Spleen (tissue), 11 donors: ENCODE measurements around the gene CLEC10A. TPM values are rescaled to one million over a fixed set of nuclear protein-coding genes. Genes with fewer than 3 reads are reported as not detected.
"Not testable (repeated sequence)": the region's sequence is repeated elsewhere in the genome, so short reads cannot be mapped to it uniquely, and the experiment has no call there.

Source experiments
- DNase-seq: peaks from one replicate; pipeline ENCODE4 v3.0.0-alpha.2; 2020
- H3K27ac ChIP-seq, 8 donors: fragments of 200-600 bp; sonication (generic) in 7 of 8; 1 replicate in 4 of 8; 2 replicates in 4 of 8; pipeline versions ENCODE4 v1.5.0 to v1.8.0; 2016 to 2021; ENCODE audit warnings: inconsistent platforms in 4 of 8, mild to moderate bottlenecking in 4 of 8, moderate library complexity in 1 of 8
- H3K27me3 ChIP-seq, 7 donors: fragments of 200-600 bp; sonication (generic) in 6 of 7; replicated peaks in 1 of 7; 1 replicate in 4 of 7; 2 replicates in 3 of 7; pipeline versions ENCODE4 v1.5.0 to v1.8.0; 2016 to 2021; ENCODE audit warnings: inconsistent platforms in 3 of 7, mild to moderate bottlenecking in 1 of 7
- H3K36me3 ChIP-seq, 6 donors: fragments of 200-600 bp; sonication (generic) in 5 of 6; 1 replicate in 4 of 6; 2 replicates in 2 of 6; pipeline versions ENCODE4 v1.5.0 to v1.8.0; 2016 to 2021; ENCODE audit warnings: inconsistent platforms in 2 of 6
- H3K4me1 ChIP-seq, 6 donors: fragments of 200-600 bp; sonication (generic) in 5 of 6; 1 replicate in 3 of 6; 2 replicates in 3 of 6; pipeline versions ENCODE4 v1.5.0 to v1.8.0; 2016 to 2021; ENCODE audit warnings: inconsistent platforms in 3 of 6
- H3K4me3 ChIP-seq, 8 donors: fragments of 200-600 bp; sonication (generic) in 7 of 8; 1 replicate in 4 of 8; 2 replicates in 4 of 8; pipeline versions ENCODE4 v1.5.0 to v1.8.0; 2016 to 2021; ENCODE audit warnings: inconsistent platforms in 4 of 8, mild to moderate bottlenecking in 4 of 8, moderate library complexity in 2 of 8
- H3K9me3 ChIP-seq, 8 donors: fragments of 200-600 bp; sonication (generic) in 7 of 8; 1 replicate in 4 of 8; 2 replicates in 4 of 8; pipeline versions ENCODE4 v1.5.0 to v1.8.0; 2016 to 2021; ENCODE audit warnings: inconsistent platforms in 4 of 8
- POLR2A ChIP-seq, 3 donors: fragments of 450-650 bp; IDR thresholded peaks; one replicate each; pipeline ENCODE4 v1.5.1; 2017; ENCODE audit warnings: antibody characterized with exemption in 3 of 3, mild to moderate bottlenecking in 1 of 3
- POLR2AphosphoS5 ChIP-seq, 3 donors: sonication (generic); formaldehyde crosslinking; IDR thresholded peaks; one replicate each; pipeline ENCODE4 v1.5.1; 2017; ENCODE audit warnings: antibody characterized with exemption in 3 of 3
- WGBS, 5 donors: extraction: QIAGEN DNeasy Blood & Tissue Kit in 3 of 5; methylation state at CpG; one replicate each; pipeline versions ENCODE4 v1.1.5 to v1.1.7; 2013 to 2018; 5-methylcytosine and 5-hydroxymethylcytosine counted together
- intact Hi-C: fragments of 100-400 bp; cut with DNase I; formaldehyde crosslinking; loops from one replicate; pipeline ENCODE4 v1.15.0; 2023; ENCODE audit warnings: low total_unique reads
- polyA plus RNA-seq, 3 donors: library from polyadenylated mRNA; stranded (reverse); fragments of 200-250 nt; gene quantifications; one replicate each; pipeline ENCODE4 v1.2.1, GENCODE V29; 2013
- total RNA-seq, 7 donors: library from RNA; depleted of rRNA in 3 of 7; stranded (reverse); fragments of >200 nt in 3 of 7; fragmentation: NEBNext Ultra II Directional in 4 of 7; extraction: Animal tissue kit (Norgen Biotek cat#: 25700) in 4 of 7; gene quantifications; one replicate each; pipeline versions ENCODE4 v1.1.0 to v1.2.1, GENCODE V29; 2016 to 2021
- TF ChIP-seq, protein P1 (sequence below), 11 experiments: fragments of 200-600 bp in 7 of 11; fragments of 450-650 bp in 4 of 11; sonication (generic) in 4 of 11; IDR thresholded peaks in 8 of 11; conservative IDR thresholded peaks in 3 of 11; 1 replicate in 7 of 11; 2 replicates in 4 of 11; pipeline versions ENCODE4 v1.4.0 to v1.8.0; 2016 to 2021; ENCODE audit warnings: antibody characterized with exemption in 11 of 11, inconsistent platforms in 4 of 11, mild to moderate bottlenecking in 1 of 11
- donor health status: healthy with polysubstance abuse.
- donor health status: DM: no; HTN: no; CAD: no; lungs with moderate emphysema.
- donor health status: DM: no; HTN: no; CAD: no.
- donor health status: Bipolar disorder and iron deficiency.
- donor health status: healthy.
- donor health status: DM: no; HTN: no; CAD: no.
- donor health status: DM: yes; HTN: yes; CAD: no.

The CLEC10A gene
- total and polyA plus RNA-seq, 10 donors, result 0.85 to 22.2 (median 6.7) TPM

DNA sequence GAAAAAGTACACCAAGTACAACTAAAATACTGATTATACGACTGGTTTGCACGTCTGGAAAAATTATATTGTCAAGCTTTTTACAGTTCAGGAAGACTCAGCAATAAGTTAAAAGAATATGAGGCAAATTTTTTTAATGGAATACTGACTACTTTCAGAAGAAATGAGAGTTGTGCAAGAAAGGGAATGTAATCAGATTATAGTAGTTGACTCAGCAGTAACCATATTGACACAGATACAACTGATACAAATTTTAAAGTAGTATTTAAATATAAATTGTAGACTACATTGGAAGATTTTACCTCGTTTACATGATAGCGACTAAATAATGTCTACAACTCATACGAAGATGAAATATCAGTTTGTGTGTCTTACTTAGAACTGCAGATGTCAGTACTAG, 17.9 kb upstream of the CLEC10A start:
- Histone ChIP-seq H3K36me3 (no peaks in the 10 kb centered on the region), H3K4me3 (no peak overlapping the region), H3K4me1 (peaks cover 8 to 45% (median 24%) of the 10 kb centered on the region in 6 donors), H3K9me3 (no peaks in the 10 kb centered on the region), H3K27me3 (peaks cover 0 to 21% (median 3%) of the 10 kb centered on the region in 7 donors), H3K27ac (no peak overlapping the region)
- DNase-seq, result no peak
- TF ChIP-seq, protein P1, sequence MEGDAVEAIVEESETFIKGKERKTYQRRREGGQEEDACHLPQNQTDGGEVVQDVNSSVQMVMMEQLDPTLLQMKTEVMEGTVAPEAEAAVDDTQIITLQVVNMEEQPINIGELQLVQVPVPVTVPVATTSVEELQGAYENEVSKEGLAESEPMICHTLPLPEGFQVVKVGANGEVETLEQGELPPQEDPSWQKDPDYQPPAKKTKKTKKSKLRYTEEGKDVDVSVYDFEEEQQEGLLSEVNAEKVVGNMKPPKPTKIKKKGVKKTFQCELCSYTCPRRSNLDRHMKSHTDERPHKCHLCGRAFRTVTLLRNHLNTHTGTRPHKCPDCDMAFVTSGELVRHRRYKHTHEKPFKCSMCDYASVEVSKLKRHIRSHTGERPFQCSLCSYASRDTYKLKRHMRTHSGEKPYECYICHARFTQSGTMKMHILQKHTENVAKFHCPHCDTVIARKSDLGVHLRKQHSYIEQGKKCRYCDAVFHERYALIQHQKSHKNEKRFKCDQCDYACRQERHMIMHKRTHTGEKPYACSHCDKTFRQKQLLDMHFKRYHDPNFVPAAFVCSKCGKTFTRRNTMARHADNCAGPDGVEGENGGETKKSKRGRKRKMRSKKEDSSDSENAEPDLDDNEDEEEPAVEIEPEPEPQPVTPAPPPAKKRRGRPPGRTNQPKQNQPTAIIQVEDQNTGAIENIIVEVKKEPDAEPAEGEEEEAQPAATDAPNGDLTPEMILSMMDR (IDR thresholded peaks at IDR 0.05 in 8 of 11, conservative IDR thresholded peaks at IDR 0.05 in 3 of 11), result no peak
- TF ChIP-seq POLR2A (IDR thresholded peaks at IDR 0.05) (no peak), POLR2AphosphoS5 (IDR thresholded peaks at IDR 0.05) (no peak)
- intact Hi-C loops, result no loop called here
- 61 to 88% (median 77%) methylated on average over 5 of the region's 5 CpGs for WGBS, 5 donors

DNA sequence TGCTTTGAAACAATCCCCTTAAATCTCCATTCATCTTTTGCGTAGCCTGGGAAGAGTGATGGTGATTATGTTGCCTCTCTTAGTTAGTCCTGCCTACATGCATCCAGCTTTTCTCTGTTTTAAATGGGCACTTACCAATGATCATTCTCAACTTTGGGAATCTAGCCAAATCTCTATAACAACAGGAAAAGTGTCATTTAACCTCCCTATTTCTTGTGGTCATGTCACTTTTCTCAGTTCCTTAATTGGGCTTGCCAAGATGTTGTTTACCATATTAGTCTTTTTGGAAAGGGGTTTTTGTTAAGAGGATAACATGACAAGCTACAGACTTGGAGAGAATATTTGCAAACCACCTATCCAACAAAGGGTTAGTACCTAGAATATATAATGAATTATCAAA, 15.6 kb upstream of the CLEC10A start:
- H3K27ac ChIP-seq, result peak overlapping the region in 3 of 8 donors; percentile 52 to 69 (median 55)
- DNase-seq, result no peak
- H3K27me3 ChIP-seq, result peaks cover 0 to 8% (median 0%) of the 10 kb centered on the region in 7 donors
- H3K9me3 ChIP-seq, result no peaks in the 10 kb centered on the region
- WGBS, 5 donors, result 73 to 82% (median 73%) methylated on average over 1 of the region's 1 CpG
- intact Hi-C loops, result no loop called here
- no peaks in the 10 kb centered on the region for H3K36me3 ChIP-seq
- H3K4me1 ChIP-seq, result peaks cover 8 to 45% (median 24%) of the 10 kb centered on the region in 6 donors
- TF ChIP-seq POLR2A (IDR thresholded peaks at IDR 0.05), result no peak
- H3K4me3 ChIP-seq, result no peak overlapping the region

- no peak for DNase-seq
- peaks cover 0 to 6% (median 0%) of the 10 kb centered on the region in 8 donors for H3K9me3 ChIP-seq
- intact Hi-C loops, result no loop called here
- TF ChIP-seq POLR2A (IDR thresholded peaks at IDR 0.05) (no peak), POLR2AphosphoS5 (IDR thresholded peaks at IDR 0.05) (no peak)
- TF ChIP-seq, protein P1 (IDR thresholded peaks at IDR 0.05 in 8 of 11, conservative IDR thresholded peaks at IDR 0.05 in 3 of 11), result no peak
- H3K4me3 ChIP-seq, result no peak overlapping the region
- H3K4me1 ChIP-seq, result peaks cover 8 to 45% (median 24%) of the 10 kb centered on the region in 6 donors
- H3K36me3 ChIP-seq, result no peaks in the 10 kb centered on the region
- peaks cover 0 to 8% (median 0%) of the 10 kb centered on the region in 7 donors for H3K27me3 ChIP-seq
- 72 to 82% (median 78%) methylated on average over 9 to 10 of the region's 10 CpGs for WGBS, 5 donors
- peak overlapping the region in 3 of 8 donors; percentile 52 to 69 (median 55) for H3K27ac ChIP-seq
Observed at GRCh38 chr17:7094652-7095019, 14.6 kb upstream of the CLEC10A start.

- peak; percentile 79 for DNase-seq
- H3K9me3 ChIP-seq, intact Hi-C loops, H3K4me3 ChIP-seq, H3K36me3 ChIP-seq, H3K27ac ChIP-seq: not testable (repeated sequence)
- WGBS, 5 donors, result 75 to 85% (median 80%) methylated on average over 20 to 28 of the region's 28 CpGs
- H3K4me1 ChIP-seq, result peaks cover 8 to 36% (median 24%) of the 10 kb centered on the region in 6 donors
- H3K27me3 ChIP-seq, result peaks cover 0 to 16% (median 0%) of the 10 kb centered on the region in 7 donors
Observed at GRCh38 chr17:7091311-7092005, 11.4 kb upstream of the CLEC10A start.

GRCh38 chr17:7089570-7089969, 9.5 kb upstream of the CLEC10A start:
- H3K4me3 ChIP-seq, H3K36me3 ChIP-seq, DNase-seq, intact Hi-C loops, H3K9me3 ChIP-seq, H3K27ac ChIP-seq: not testable (repeated sequence)
- WGBS, 5 donors, result 88 to 96% (median 92%) methylated on average over 6 of the region's 6 CpGs
- H3K4me1 ChIP-seq, result peaks cover 0 to 20% (median 8%) of the 10 kb centered on the region in 6 donors
- peaks cover 0 to 34% (median 0%) of the 10 kb centered on the region in 7 donors for H3K27me3 ChIP-seq

GRCh38 chr17:7088442-7088841, 8.4 kb upstream of the CLEC10A start:
- intact Hi-C loops, H3K36me3 ChIP-seq, H3K4me3 ChIP-seq, H3K27ac ChIP-seq, H3K9me3 ChIP-seq: not testable (repeated sequence)
- 74 to 85% (median 79%) methylated on average over 4 of the region's 4 CpGs for WGBS, 5 donors
- peak; percentile 5 for DNase-seq
- peaks cover 0 to 38% (median 0%) of the 10 kb centered on the region in 7 donors for H3K27me3 ChIP-seq
- peaks cover 0 to 15% (median 0%) of the 10 kb centered on the region in 6 donors for H3K4me1 ChIP-seq
